B cell (primary cell): ENCODE results near the gene HOXB6. TPM values are rescaled to one million over a fixed set of nuclear protein-coding genes. Genes with fewer than 3 reads are reported as not detected.

Experiments used
- ATAC-seq: fragments of 200-7000 bp; cut with Tn5 transposase; one replicate; pipeline ENCODE4 v1.10.0; 2021; ENCODE audit warnings: low read depth, mild to moderate bottlenecking, moderate number of reproducible peaks, moderate library complexity
- CTCF ChIA-PET: fragments of 350-600 bp; sonication (Branson Sonifier 250); formaldehyde crosslinking; loops from one replicate; lab custom pipeline; 2021; ENCODE audit warnings: antibody characterized with exemption, inconsistent platforms; lab: Charles Lee
- POLR2A ChIA-PET: fragments of 350-600 bp; sonication (Branson Sonifier 250); formaldehyde crosslinking; loops from one replicate; lab custom pipeline; 2021; ENCODE audit warnings: antibody characterized with exemption; lab: Charles Lee
- DNase-seq: peaks from one replicate; pipeline ENCODE4 v3.0.0; 2013
- H2AFZ ChIP-seq: 2 replicates; pipeline ENCODE4 v1.6.1; 2012; ENCODE audit warnings: mild to moderate bottlenecking, low read depth, low read length; ENCODE audit not compliant: insufficient read depth, poor library complexity, severe bottlenecking
- H3K27ac ChIP-seq, 2 donors: 1 replicate in 1 of 2; 2 replicates in 1 of 2; pipeline ENCODE4 v1.5.1; 2012 to 2013; ENCODE audit warnings: low read length in 2 of 2, mild to moderate bottlenecking in 2 of 2, moderate library complexity in 1 of 2
- H3K27me3 ChIP-seq, 4 experiments: fragments of 200-600 bp in 1 of 4; sonication (generic) in 1 of 4; replicated peaks in 1 of 4; 1 replicate in 2 of 4; 2 replicates in 2 of 4; pipeline versions ENCODE4 v1.6.1 to v1.7.0; 2013 to 2016; ENCODE audit warnings: low read length in 3 of 4, mild to moderate bottlenecking in 2 of 4, mixed read lengths in 1 of 4, moderate library complexity in 1 of 4; ENCODE audit not compliant: insufficient read depth in 4 of 4, control insufficient read depth in 3 of 4; ENCODE audit errors: control extremely low read depth in 1 of 4
- H3K36me3 ChIP-seq, 2 experiments: replicated peaks in 1 of 2; 1 replicate in 1 of 2; 2 replicates in 1 of 2; pipeline versions ENCODE4 v1.6.1 to v1.7.1; 2013; ENCODE audit warnings: low read length in 1 of 2; ENCODE audit not compliant: insufficient read depth in 2 of 2, control insufficient read depth in 1 of 2; ENCODE audit errors: control extremely low read depth in 1 of 2, extremely low read depth in 1 of 2
- H3K4me1 ChIP-seq, 2 donors: fragments of 200-600 bp in 1 of 2; sonication (generic) in 1 of 2; 1 replicate in 1 of 2; 2 replicates in 1 of 2; pipeline versions ENCODE4 v1.5.1 to v1.6.1; 2013 to 2017; ENCODE audit warnings: low read length in 2 of 2; ENCODE audit not compliant: control insufficient read depth in 2 of 2, insufficient read depth in 2 of 2
- H3K4me2 ChIP-seq: replicated peaks from 2 replicates; pipeline ENCODE3; 2012; ENCODE audit warnings: mild to moderate bottlenecking, low read depth, low read length; ENCODE audit not compliant: poor library complexity, severe bottlenecking
- H3K4me3 ChIP-seq, 5 experiments: fragments of 200-600 bp in 1 of 5; sonication (generic) in 1 of 5; 1 replicate in 3 of 5; 2 replicates in 2 of 5; pipeline versions ENCODE4 v1.5.1 to v1.7.0; 2011 to 2016; ENCODE audit warnings: low read length in 4 of 5, mild to moderate bottlenecking in 4 of 5, low read depth in 2 of 5, control low read depth in 1 of 5, moderate library complexity in 1 of 5; ENCODE audit not compliant: insufficient read depth in 1 of 5; ENCODE audit errors: control extremely low read depth in 1 of 5, extremely low read depth in 1 of 5
- H3K79me2 ChIP-seq: fragments of 200-600 bp; sonication (generic); one replicate; pipeline ENCODE4 v1.6.0; 2016; ENCODE audit warnings: low read length; ENCODE audit not compliant: control insufficient read depth, insufficient read depth
- H3K9ac ChIP-seq: fragments of 200-600 bp; sonication (generic); 2 replicates; pipeline ENCODE4 v1.6.1; 2017; ENCODE audit warnings: mild to moderate bottlenecking, low read length, moderate library complexity
- H3K9me3 ChIP-seq, 3 donors: one replicate each; pipeline versions ENCODE4 v1.6.1 to v1.7.1; 2013; ENCODE audit warnings: low read length in 2 of 3; ENCODE audit not compliant: control insufficient read depth in 2 of 3, insufficient read depth in 1 of 3; ENCODE audit errors: control extremely low read depth in 1 of 3
- H4K20me1 ChIP-seq: 2 replicates; pipeline ENCODE4 v1.6.0; 2012; ENCODE audit warnings: mild to moderate bottlenecking, low read length; ENCODE audit not compliant: insufficient read depth, control insufficient read depth, poor library complexity, severe bottlenecking
- H3K27ac Mint-ChIP-seq: one replicate; pipeline ENCODE4 v1.8.0; 2021; ENCODE audit warnings: mixed read lengths
- H3K27me3 Mint-ChIP-seq: one replicate; pipeline ENCODE4 v1.8.0; 2021; ENCODE audit warnings: mixed read lengths
- H3K4me1 Mint-ChIP-seq: one replicate; pipeline ENCODE4 v1.8.0; 2021; ENCODE audit warnings: mixed read lengths
- H3K4me3 Mint-ChIP-seq: one replicate; pipeline ENCODE4 v1.8.0; 2021; ENCODE audit warnings: mixed read lengths
- H3K9me3 Mint-ChIP-seq: one replicate; pipeline ENCODE4 v1.8.0; 2022; ENCODE audit warnings: mixed read lengths; ENCODE audit not compliant: insufficient read depth
- EZH2 ChIP-seq: IDR thresholded peaks from 2 replicates; pipeline ENCODE4 v1.6.1; 2012; ENCODE audit warnings: borderline replicate concordance, low read depth, mild to moderate bottlenecking, moderate library complexity, low read length; ENCODE audit not compliant: insufficient read depth, poor library complexity, severe bottlenecking
- WGBS: methylation state at CpG from one replicate; pipeline ENCODE4 v1.1.5; 2013; ENCODE audit warnings: missing lambda C conversion rate; ENCODE audit not compliant: insufficient coverage; 5-methylcytosine and 5-hydroxymethylcytosine counted together
- intact Hi-C: fragments of 100-400 bp; cut with micrococcal nuclease; formaldehyde crosslinking; loops from one replicate; pipeline ENCODE4 v1.10.0; 2022
- polyA plus RNA-seq: library from polyadenylated mRNA; depleted of rRNA; stranded (reverse); fragments of >200 nt; gene quantifications from 2 replicates; pipeline ENCODE4 v1.2.3, GENCODE V29; 2012
- total RNA-seq, 2 donors: library from RNA; stranded (reverse); fragments of 120-200 nt in 1 of 2; gene quantifications; 1 replicate in 1 of 2; 2 replicates in 1 of 2; pipeline versions ENCODE4 v1.2.3 to v1.2.4, GENCODE V29; 2013 to 2022
- TF ChIP-seq, protein P1 (sequence below): fragments of 200-600 bp; IDR thresholded peaks from one replicate; pipeline ENCODE4 v1.8.0; 2022; ENCODE audit warnings: antibody characterized with exemption, mild to moderate bottlenecking

The HOXB6 gene
- total and polyA plus RNA-seq, 2 donors (not counting 1 experiment from before 2014, with no cell fraction given): 0.10 TPM; not detected in 1

DNA sequence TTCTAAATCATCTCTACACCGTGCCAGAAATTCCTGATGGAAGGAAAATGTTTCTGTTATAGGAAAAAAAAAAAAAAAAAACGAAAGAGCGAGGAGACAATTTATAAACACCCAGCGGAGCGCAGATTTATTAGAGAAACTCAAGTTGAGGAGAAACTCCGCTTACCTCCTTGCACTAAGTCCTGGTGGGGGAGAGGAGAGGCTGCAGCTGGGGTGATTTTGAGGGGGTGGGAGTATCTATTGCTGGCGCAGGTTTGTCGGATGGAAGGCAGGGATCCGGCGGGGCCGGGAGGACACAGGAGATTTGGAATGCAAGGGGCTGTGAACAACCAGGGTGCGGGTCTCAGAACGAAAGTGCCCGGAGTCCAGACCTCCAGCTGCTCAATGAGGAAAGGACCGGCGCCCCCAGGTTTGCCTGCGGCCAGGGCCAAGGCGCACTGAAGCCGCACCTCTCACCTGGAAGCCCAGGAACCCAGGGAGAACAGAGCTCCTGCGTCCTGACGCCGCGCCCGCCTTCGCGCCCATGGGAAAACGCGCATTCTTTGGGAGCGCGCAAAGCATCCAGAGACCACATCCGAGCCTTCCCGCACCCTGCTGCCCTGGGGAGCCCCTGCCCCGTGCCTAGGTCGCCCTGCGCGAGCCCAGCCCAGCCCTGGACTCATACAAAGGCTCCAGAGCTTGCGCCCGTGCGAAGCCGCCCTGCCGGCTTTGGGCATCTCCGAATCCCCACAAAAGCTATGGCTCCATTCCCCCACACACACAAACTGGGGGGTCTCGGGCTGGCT lies 12.9 kb upstream of the HOXB6 start:
- Mint-ChIP-seq H3K27ac (no peak overlapping the region), H3K4me1 (peaks cover 32% of the 10 kb centered on the region), H3K9me3 (no peaks in the 10 kb centered on the region), H3K4me3 (no peak overlapping the region), H3K27me3 (peaks cover 84% of the 10 kb centered on the region)
- peak overlapping the region; percentile 13 for H3K4me2 ChIP-seq
- WGBS: 16% methylated on average over 40 of the region's 43 CpGs
- no peaks in the 10 kb centered on the region for H4K20me1 ChIP-seq
- ATAC-seq: no peak
- no peak overlapping the region for H3K4me3 ChIP-seq
- H3K79me2 ChIP-seq: no peaks in the 10 kb centered on the region
- H3K27ac ChIP-seq: no peak overlapping the region
- no peak for DNase-seq
- H3K9ac ChIP-seq: no peak overlapping the region
- H2AFZ ChIP-seq: no peak overlapping the region
- ChIA-PET POLR2A (no interaction called here), CTCF (interaction anchor here (0.7 to 2.6 kb wide), 25 partner anchors 10 to 592 kb away, joined by 3 to 34 read pairs (median 4); no protein-coding TSS in a partner anchor)
- H3K36me3 ChIP-seq: no peaks in the 10 kb centered on the region
- peaks cover 39 to 56% of the 10 kb centered on the region in 2 donors for H3K4me1 ChIP-seq
- TF ChIP-seq, protein P1, sequence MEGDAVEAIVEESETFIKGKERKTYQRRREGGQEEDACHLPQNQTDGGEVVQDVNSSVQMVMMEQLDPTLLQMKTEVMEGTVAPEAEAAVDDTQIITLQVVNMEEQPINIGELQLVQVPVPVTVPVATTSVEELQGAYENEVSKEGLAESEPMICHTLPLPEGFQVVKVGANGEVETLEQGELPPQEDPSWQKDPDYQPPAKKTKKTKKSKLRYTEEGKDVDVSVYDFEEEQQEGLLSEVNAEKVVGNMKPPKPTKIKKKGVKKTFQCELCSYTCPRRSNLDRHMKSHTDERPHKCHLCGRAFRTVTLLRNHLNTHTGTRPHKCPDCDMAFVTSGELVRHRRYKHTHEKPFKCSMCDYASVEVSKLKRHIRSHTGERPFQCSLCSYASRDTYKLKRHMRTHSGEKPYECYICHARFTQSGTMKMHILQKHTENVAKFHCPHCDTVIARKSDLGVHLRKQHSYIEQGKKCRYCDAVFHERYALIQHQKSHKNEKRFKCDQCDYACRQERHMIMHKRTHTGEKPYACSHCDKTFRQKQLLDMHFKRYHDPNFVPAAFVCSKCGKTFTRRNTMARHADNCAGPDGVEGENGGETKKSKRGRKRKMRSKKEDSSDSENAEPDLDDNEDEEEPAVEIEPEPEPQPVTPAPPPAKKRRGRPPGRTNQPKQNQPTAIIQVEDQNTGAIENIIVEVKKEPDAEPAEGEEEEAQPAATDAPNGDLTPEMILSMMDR: no peak
- peak; percentile 61 for TF ChIP-seq EZH2
- peaks cover 0 to 23% (median 0%) of the 10 kb centered on the region in 3 donors for H3K9me3 ChIP-seq
- intact Hi-C loops: loop anchor here (1.0 kb wide), 6 partner anchors 281 to 592 kb away; no protein-coding TSS in a partner anchor
- H3K27me3 ChIP-seq: peaks cover 0 to 95% (median 68%) of the 10 kb centered on the region in 4 experiments
